Measurements from ENCODE around the gene ZNF219. TPM values are rescaled to one million over a fixed set of nuclear protein-coding genes. Genes with fewer than 3 reads are reported as not detected.

ZNF219 gene
- total and polyA plus RNA-seq, 2 donors, result 11.2 to 21.9 TPM

GRCh38 chr14:21056520-21057163 lies 41.8 kb downstream of the ZNF219 start:
- peaks cover 2 to 8% of the 10 kb centered on the region in 2 donors for H3K27me3 ChIP-seq (ENCODE audit: control insufficient read depth in 2 of 2, insufficient read depth in 1 of 2, low read length in 1 of 2)
- H3K4me3 ChIP-seq (ENCODE audit: low read length in 2 of 2), result no peak overlapping the region
- H3K4me1 ChIP-seq (ENCODE audit: control insufficient read depth in 2 of 2, insufficient read depth in 2 of 2, low read length in 2 of 2), result no peaks in the 10 kb centered on the region
- H3K9me3 ChIP-seq (ENCODE audit: control insufficient read depth in 2 of 2, insufficient read depth in 1 of 2, low read length in 1 of 2), result no peaks in the 10 kb centered on the region
- no peaks in the 10 kb centered on the region for H3K36me3 ChIP-seq (ENCODE audit: control insufficient read depth in 2 of 2, insufficient read depth in 2 of 2, low read length in 1 of 2)
- no peak overlapping the region for H3K27ac ChIP-seq (ENCODE audit: low read depth in 1 of 2, low read length in 1 of 2)
- no peak for DNase-seq (ENCODE audit: low read depth in 6 of 9, low spot score in 9 of 9)
- 95% methylated on average over 10 of the region's 10 CpGs for WGBS

GRCh38 chr14:21055432-21056117 lies 42.9 kb downstream of the ZNF219 start:
- Histone ChIP-seq H3K27ac (ENCODE audit: low read depth in 1 of 2, low read length in 1 of 2) (no peak overlapping the region), H3K36me3 (ENCODE audit: control insufficient read depth in 2 of 2, insufficient read depth in 2 of 2, low read length in 1 of 2) (no peaks in the 10 kb centered on the region), H3K27me3 (ENCODE audit: control insufficient read depth in 2 of 2, insufficient read depth in 1 of 2, low read length in 1 of 2) (peaks cover 0 to 5% of the 10 kb centered on the region in 2 donors), H3K4me3 (ENCODE audit: low read length in 2 of 2) (no peak overlapping the region), H3K9me3 (ENCODE audit: control insufficient read depth in 2 of 2, insufficient read depth in 1 of 2, low read length in 1 of 2) (no peaks in the 10 kb centered on the region), H3K4me1 (ENCODE audit: control insufficient read depth in 2 of 2, insufficient read depth in 2 of 2, low read length in 2 of 2) (no peaks in the 10 kb centered on the region)
- WGBS, result 91% methylated on average over 5 of the region's 5 CpGs
- DNase-seq (ENCODE audit: low read depth in 6 of 9, low spot score in 9 of 9), result no peak

- Histone ChIP-seq H3K27me3 (ENCODE audit: control insufficient read depth in 2 of 2, insufficient read depth in 1 of 2, low read length in 1 of 2) (no peaks in the 10 kb centered on the region), H3K36me3 (ENCODE audit: control insufficient read depth in 2 of 2, insufficient read depth in 2 of 2, low read length in 1 of 2) (no peaks in the 10 kb centered on the region), H3K4me3 (ENCODE audit: low read length in 2 of 2) (no peak overlapping the region), H3K27ac (ENCODE audit: low read depth in 1 of 2, low read length in 1 of 2) (no peak overlapping the region), H3K9me3 (ENCODE audit: control insufficient read depth in 2 of 2, insufficient read depth in 1 of 2, low read length in 1 of 2) (no peaks in the 10 kb centered on the region), H3K4me1 (ENCODE audit: control insufficient read depth in 2 of 2, insufficient read depth in 2 of 2, low read length in 2 of 2) (no peaks in the 10 kb centered on the region)
- WGBS, result 83% methylated on average over 4 of the region's 4 CpGs
- DNase-seq (ENCODE audit: low read depth in 6 of 9, low spot score in 9 of 9), result no peak
These were observed 43.7 kb downstream of the ZNF219 start for GRCh38 chr14:21054768-21055145.

GRCh38 chr14:21054123-21054767 lies 44.2 kb downstream of the ZNF219 start:
- Histone ChIP-seq H3K4me3 (ENCODE audit: low read length in 2 of 2) (no peak overlapping the region), H3K27me3 (ENCODE audit: control insufficient read depth in 2 of 2, insufficient read depth in 1 of 2, low read length in 1 of 2) (no peaks in the 10 kb centered on the region), H3K9me3 (ENCODE audit: control insufficient read depth in 2 of 2, insufficient read depth in 1 of 2, low read length in 1 of 2) (no peaks in the 10 kb centered on the region), H3K4me1 (ENCODE audit: control insufficient read depth in 2 of 2, insufficient read depth in 2 of 2, low read length in 2 of 2) (no peaks in the 10 kb centered on the region), H3K36me3 (ENCODE audit: control insufficient read depth in 2 of 2, insufficient read depth in 2 of 2, low read length in 1 of 2) (no peaks in the 10 kb centered on the region), H3K27ac (ENCODE audit: low read depth in 1 of 2, low read length in 1 of 2) (no peak overlapping the region)
- no peak for DNase-seq (ENCODE audit: low read depth in 6 of 9, low spot score in 9 of 9)
- 92% methylated on average over 3 of the region's 3 CpGs for WGBS

GRCh38 chr14:21053184-21054122 lies 45.0 kb downstream of the ZNF219 start:
- H3K36me3 ChIP-seq (ENCODE audit: control insufficient read depth in 2 of 2, insufficient read depth in 2 of 2, low read length in 1 of 2), result no peaks in the 10 kb centered on the region
- no peaks in the 10 kb centered on the region for H3K9me3 ChIP-seq (ENCODE audit: control insufficient read depth in 2 of 2, insufficient read depth in 1 of 2, low read length in 1 of 2)
- H3K27me3 ChIP-seq (ENCODE audit: control insufficient read depth in 2 of 2, insufficient read depth in 1 of 2, low read length in 1 of 2), result no peaks in the 10 kb centered on the region
- no peak overlapping the region for H3K4me3 ChIP-seq (ENCODE audit: low read length in 2 of 2)
- no peak overlapping the region for H3K27ac ChIP-seq (ENCODE audit: low read depth in 1 of 2, low read length in 1 of 2)
- DNase-seq (ENCODE audit: low read depth in 6 of 9, low spot score in 9 of 9), result no peak
- WGBS, result 97% methylated on average over 20 of the region's 20 CpGs
- H3K4me1 ChIP-seq (ENCODE audit: control insufficient read depth in 2 of 2, insufficient read depth in 2 of 2, low read length in 2 of 2), result no peaks in the 10 kb centered on the region

- no peaks in the 10 kb centered on the region for H3K36me3 ChIP-seq (ENCODE audit: control insufficient read depth in 2 of 2, insufficient read depth in 2 of 2, low read length in 1 of 2)
- H3K4me1 ChIP-seq (ENCODE audit: control insufficient read depth in 2 of 2, insufficient read depth in 2 of 2, low read length in 2 of 2), result no peaks in the 10 kb centered on the region
- no peak overlapping the region for H3K4me3 ChIP-seq (ENCODE audit: low read length in 2 of 2)
- no peak overlapping the region for H3K27ac ChIP-seq (ENCODE audit: low read depth in 1 of 2, low read length in 1 of 2)
- H3K27me3 ChIP-seq (ENCODE audit: control insufficient read depth in 2 of 2, insufficient read depth in 1 of 2, low read length in 1 of 2), result no peaks in the 10 kb centered on the region
- no peaks in the 10 kb centered on the region for H3K9me3 ChIP-seq (ENCODE audit: control insufficient read depth in 2 of 2, insufficient read depth in 1 of 2, low read length in 1 of 2)
- WGBS, result 67% methylated on average over 3 of the region's 3 CpGs
- no peak for DNase-seq (ENCODE audit: low read depth in 6 of 9, low spot score in 9 of 9)
These were observed 47.9 kb downstream of the ZNF219 start for GRCh38 chr14:21050597-21050996.

GRCh38 chr14:21049271-21049673 lies 49.2 kb downstream of the ZNF219 start:
- Histone ChIP-seq H3K4me1 (ENCODE audit: control insufficient read depth in 2 of 2, insufficient read depth in 2 of 2, low read length in 2 of 2) (peaks cover 0 to 3% of the 10 kb centered on the region in 2 donors), H3K27ac (ENCODE audit: low read depth in 1 of 2, low read length in 1 of 2) (no peak overlapping the region), H3K4me3 (ENCODE audit: low read length in 2 of 2) (no peak overlapping the region), H3K36me3 (ENCODE audit: control insufficient read depth in 2 of 2, insufficient read depth in 2 of 2, low read length in 1 of 2) (no peaks in the 10 kb centered on the region), H3K27me3 (ENCODE audit: control insufficient read depth in 2 of 2, insufficient read depth in 1 of 2, low read length in 1 of 2) (no peaks in the 10 kb centered on the region), H3K9me3 (ENCODE audit: control insufficient read depth in 2 of 2, insufficient read depth in 1 of 2, low read length in 1 of 2) (no peaks in the 10 kb centered on the region)
- 93% methylated on average over 3 of the region's 3 CpGs for WGBS
- no peak for DNase-seq (ENCODE audit: low read depth in 6 of 9, low spot score in 9 of 9)

- Histone ChIP-seq H3K36me3 (ENCODE audit: control insufficient read depth in 2 of 2, insufficient read depth in 2 of 2, low read length in 1 of 2) (no peaks in the 10 kb centered on the region), H3K27ac (ENCODE audit: low read depth in 1 of 2, low read length in 1 of 2) (no peak overlapping the region), H3K27me3 (ENCODE audit: control insufficient read depth in 2 of 2, insufficient read depth in 1 of 2, low read length in 1 of 2) (no peaks in the 10 kb centered on the region), H3K4me1 (ENCODE audit: control insufficient read depth in 2 of 2, insufficient read depth in 2 of 2, low read length in 2 of 2) (peaks cover 0 to 4% of the 10 kb centered on the region in 2 donors), H3K9me3 (ENCODE audit: control insufficient read depth in 2 of 2, insufficient read depth in 1 of 2, low read length in 1 of 2) (no peaks in the 10 kb centered on the region), H3K4me3 (ENCODE audit: low read length in 2 of 2) (no peak overlapping the region)
- WGBS, result 97% methylated on average over 2 of the region's 2 CpGs
- no peak for DNase-seq (ENCODE audit: low read depth in 6 of 9, low spot score in 9 of 9)
These were observed 49.8 kb downstream of the ZNF219 start for GRCh38 chr14:21048638-21049037.

Measured in thymus (tissue), 11 donors.